ENCODE results near the gene STRN3. TPM values are rescaled to one million over a fixed set of nuclear protein-coding genes. Genes with fewer than 3 reads are reported as not detected.
"Not testable (repeated sequence)": the region's sequence is repeated elsewhere in the genome, so short reads cannot be mapped to it uniquely, and the experiment has no call there.

Gene STRN3
- total RNA-seq, 1 experiment from 2014 or later = 80.9 TPM

DNA sequence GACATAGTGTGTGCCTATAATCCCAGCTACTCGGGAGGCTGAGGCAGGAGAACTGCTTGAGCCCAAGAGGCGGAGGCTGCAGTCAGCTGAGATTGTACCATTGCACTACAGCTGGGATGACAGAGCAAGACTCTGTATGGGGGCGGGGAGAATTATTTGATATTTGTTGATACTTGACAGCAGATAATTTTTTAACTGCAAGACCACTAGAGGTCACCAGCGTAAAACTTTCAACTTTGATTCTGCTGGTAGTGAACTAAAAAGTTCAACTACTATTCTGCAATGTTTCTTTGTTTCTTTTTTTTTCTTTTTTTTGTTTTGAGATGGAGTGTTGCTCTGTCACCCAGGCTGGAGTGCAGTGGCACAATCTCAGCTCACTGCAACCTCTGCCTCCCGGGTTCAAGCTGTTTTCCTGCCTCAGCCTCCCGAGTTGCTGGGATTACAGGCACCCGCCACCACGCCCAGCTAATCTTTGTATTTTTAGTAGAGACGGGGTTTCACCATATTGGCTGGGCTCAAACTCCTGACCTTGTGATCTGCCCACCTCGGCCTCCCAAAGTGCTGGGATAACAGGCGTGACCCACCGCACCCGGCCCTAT lies 46.0 kb downstream of the STRN3 start:
- H3K27me3 ChIP-seq; H3K36me3 ChIP-seq; H3K4me1 ChIP-seq; H3K27ac ChIP-seq; H3K4me3 ChIP-seq; H3K9me3 ChIP-seq (replicated peaks): not testable (repeated sequence)
- peak; percentile 36 to 71 for DNase-seq

DNA sequence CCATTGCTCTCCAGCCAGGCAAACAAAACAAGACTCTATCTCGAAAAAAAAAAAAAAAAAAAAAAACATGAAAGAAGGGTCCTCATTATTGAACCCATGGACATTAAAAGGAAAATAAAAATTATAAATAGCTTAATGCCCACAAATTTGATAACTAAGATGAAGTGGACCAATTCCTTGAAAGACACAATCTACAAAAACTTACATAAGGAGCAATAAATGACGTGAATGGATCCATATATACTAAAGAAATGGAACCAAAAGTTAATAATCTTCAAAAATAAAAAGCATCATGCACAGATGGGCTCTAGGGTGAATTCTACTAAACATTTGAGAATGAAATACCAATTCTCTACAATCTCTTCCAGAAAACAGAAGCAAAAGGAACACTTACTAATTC lies 48.4 kb downstream of the STRN3 start:
- no peaks in the 10 kb centered on the region for H3K4me1 ChIP-seq
- H3K27ac ChIP-seq = no peak overlapping the region
- H3K36me3 ChIP-seq = no peaks in the 10 kb centered on the region
- no peak for DNase-seq
- no peak overlapping the region for H3K4me3 ChIP-seq
- H3K9me3 ChIP-seq (replicated peaks) = peaks cover 3% of the 10 kb centered on the region
- H3K27me3 ChIP-seq = no peaks in the 10 kb centered on the region

DNA sequence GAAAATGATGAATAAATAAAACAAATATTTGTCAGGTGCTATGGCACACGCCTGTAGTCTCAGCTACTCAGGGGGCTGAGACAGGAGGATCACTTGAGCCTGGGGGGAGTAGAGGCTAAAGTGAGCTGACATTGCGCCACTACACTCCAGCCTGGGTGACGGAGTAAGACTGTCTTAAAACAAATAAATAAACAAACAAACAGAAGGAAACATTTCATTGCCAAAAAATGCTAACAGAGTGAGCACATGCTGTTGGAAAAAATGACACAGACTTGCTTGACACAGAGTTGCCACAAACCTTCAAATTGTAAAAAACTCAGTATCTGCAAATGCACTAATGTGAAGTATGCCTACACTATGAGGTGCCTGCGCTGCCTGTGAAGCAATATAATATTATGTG lies 51.6 kb downstream of the STRN3 start:
- no peaks in the 10 kb centered on the region for H3K36me3 ChIP-seq
- no peaks in the 10 kb centered on the region for H3K4me1 ChIP-seq
- H3K4me3 ChIP-seq = no peak overlapping the region
- peaks cover 3% of the 10 kb centered on the region for H3K9me3 ChIP-seq (replicated peaks)
- no peaks in the 10 kb centered on the region for H3K27me3 ChIP-seq
- H3K27ac ChIP-seq = no peak overlapping the region
- DNase-seq = no peak

DNA sequence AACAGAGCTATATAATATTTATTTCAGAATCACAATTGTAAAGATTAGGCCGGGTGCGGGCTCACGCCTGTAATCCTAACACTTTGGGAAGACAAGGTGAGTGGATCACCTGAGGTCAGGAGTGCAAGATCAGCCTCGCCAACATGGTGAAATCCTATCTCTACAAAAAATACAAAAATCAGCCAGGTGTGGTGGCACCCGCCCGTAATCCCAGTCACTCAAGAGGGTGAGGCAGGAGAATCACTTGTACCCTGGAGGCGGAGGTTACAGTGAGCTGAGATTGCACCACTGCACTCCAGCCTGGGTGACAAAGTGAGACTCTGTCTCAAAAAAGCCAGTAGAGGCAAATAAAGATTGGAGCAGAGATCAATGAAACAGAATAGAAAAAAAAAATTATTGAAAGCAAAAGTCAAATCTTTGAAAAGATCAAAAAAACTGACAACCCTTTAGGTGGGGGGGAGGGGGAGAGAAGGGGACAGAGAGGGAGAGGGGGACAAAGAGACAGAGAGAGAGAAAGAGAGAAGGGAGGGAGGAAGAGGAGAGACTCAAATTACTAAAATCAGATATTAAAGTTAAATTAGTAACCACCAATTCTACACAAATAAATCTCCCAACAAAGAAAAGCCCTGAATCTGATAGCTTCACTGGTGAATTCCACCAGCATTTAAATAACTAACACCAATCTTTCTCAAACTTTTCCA lies 53.1 kb downstream of the STRN3 start:
- DNase-seq = no peak
- Histone ChIP-seq H3K4me1 (no peaks in the 10 kb centered on the region), H3K27me3 (no peaks in the 10 kb centered on the region), H3K27ac (no peak overlapping the region), H3K4me3 (no peak overlapping the region), H3K9me3 (replicated peaks) (peaks cover 3% of the 10 kb centered on the region), H3K36me3 (no peaks in the 10 kb centered on the region)

DNA sequence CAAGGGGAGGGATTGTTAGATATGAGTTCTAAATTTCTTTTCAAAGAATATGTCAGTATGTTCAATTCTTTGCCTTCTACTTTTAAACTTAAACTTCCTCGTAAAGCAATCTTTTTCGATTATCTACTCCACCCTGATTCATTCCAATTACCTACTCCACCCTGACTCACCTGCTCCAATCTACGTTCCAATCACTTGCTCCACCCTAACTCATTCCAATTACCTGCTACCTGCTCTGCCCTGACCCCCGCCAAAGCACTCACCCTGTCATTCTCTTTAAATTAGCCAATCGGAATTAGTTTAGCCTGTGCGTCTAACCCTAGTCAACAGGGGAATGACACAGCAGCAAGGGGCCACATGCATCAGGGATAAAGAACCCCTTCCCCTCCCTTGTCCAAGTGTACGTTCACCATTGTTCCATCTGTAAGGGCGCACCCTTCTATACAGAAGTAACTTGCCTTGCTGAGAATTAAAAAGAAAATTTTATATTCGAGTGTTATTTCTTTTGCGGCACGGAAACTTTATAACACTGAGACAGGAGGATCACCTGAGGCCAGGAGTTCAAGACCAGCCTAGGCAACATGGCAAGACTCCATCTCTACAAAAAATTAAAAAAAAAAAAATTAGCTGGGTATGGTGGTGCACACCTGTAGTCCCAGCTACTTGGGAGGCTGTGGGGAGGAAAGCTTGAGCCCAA lies 54.0 kb downstream of the STRN3 start:
- H3K9me3 ChIP-seq (replicated peaks); DNase-seq; H3K36me3 ChIP-seq; H3K27ac ChIP-seq; H3K4me1 ChIP-seq; H3K4me3 ChIP-seq; H3K27me3 ChIP-seq: not testable (repeated sequence)

DNA sequence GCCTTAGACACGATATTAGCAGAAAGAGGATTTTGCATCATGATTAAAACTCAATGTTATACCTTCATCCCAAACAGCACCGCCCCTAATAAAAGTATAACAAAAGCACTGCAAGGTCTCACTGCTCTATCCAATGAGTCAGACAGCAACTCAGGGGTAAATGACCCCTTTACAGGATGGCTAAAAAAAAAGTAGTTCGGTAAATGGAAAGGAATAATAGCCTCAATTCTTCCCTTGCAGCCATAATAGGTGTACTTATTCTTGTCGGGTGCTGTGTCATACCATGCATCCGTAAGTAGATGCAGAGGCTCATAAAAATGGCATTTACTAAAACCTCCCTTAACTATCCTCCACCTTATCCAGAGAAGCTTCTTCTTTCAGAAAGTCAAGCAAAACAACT lies 54.6 kb downstream of the STRN3 start:
- Histone ChIP-seq H3K27me3 (no peaks in the 10 kb centered on the region), H3K4me1 (no peaks in the 10 kb centered on the region), H3K27ac (no peak overlapping the region), H3K9me3 (replicated peaks) (peaks cover 7% of the 10 kb centered on the region), H3K36me3 (no peaks in the 10 kb centered on the region), H3K4me3 (no peak overlapping the region)
- no peak for DNase-seq

DNA sequence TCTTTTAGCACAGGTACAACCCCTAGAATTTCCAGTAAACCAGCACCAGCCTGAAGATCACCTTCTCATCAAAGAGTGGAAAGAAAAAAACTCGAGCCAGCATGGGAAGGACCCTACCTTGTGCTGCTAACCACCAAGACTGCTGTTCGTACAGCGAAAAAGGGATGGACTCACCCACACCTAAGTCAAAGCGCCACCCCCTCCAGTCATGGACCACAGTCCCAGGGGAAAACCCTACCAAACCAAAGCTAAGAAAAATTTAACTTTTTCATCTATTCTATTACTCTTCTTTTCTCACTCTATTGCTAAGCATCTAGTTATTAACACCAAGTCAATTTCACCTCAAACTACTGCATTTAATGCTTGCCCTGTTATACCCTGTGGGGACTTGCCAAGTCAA lies 56.4 kb downstream of the STRN3 start:
- not testable (repeated sequence) for H3K4me3 ChIP-seq, H3K27ac ChIP-seq, H3K4me1 ChIP-seq, H3K36me3 ChIP-seq, H3K27me3 ChIP-seq, DNase-seq
- H3K9me3 ChIP-seq (replicated peaks) = peaks cover 16% of the 10 kb centered on the region

DNA sequence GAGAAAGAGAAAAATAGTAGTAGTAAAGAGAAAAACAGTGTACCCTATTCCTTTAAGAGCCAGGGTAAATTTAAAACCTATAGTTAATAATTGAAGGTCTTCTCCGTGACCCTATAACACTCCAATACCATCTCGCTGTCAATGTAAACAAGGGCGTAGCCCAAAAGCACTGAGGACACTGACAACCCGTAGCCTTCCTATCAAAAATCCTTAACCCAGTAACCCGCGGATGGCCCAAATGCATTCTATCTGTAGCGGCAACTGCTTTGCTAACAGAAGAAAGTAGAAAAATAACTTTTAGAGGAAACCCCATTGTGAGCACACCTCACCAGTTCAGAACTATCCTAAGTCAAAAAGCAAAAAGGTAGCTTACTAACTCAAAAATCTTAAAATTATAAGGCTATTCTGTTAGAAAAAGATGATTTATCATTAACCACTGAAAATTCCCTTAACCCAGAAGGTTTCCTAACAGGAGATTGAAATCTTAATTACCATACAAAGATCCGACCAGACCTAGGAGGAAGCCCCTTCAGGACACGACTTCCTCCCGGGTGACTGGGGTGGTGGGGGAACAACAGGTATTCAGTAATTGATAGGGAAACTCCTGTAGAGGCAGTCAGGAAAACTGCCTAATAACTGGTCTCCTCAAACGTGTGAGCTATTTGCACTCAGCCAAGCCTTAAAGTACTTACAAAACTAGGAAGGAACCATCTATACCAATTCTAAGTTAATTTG lies 58.6 kb downstream of the STRN3 start:
- H3K27ac ChIP-seq, H3K4me3 ChIP-seq, DNase-seq, H3K4me1 ChIP-seq, H3K27me3 ChIP-seq: not testable (repeated sequence)
- Histone ChIP-seq H3K36me3 (peaks cover 10% of the 10 kb centered on the region; the same call in 1 of the 2 replicates), H3K9me3 (replicated peaks) (peaks cover 13% of the 10 kb centered on the region)

DNA sequence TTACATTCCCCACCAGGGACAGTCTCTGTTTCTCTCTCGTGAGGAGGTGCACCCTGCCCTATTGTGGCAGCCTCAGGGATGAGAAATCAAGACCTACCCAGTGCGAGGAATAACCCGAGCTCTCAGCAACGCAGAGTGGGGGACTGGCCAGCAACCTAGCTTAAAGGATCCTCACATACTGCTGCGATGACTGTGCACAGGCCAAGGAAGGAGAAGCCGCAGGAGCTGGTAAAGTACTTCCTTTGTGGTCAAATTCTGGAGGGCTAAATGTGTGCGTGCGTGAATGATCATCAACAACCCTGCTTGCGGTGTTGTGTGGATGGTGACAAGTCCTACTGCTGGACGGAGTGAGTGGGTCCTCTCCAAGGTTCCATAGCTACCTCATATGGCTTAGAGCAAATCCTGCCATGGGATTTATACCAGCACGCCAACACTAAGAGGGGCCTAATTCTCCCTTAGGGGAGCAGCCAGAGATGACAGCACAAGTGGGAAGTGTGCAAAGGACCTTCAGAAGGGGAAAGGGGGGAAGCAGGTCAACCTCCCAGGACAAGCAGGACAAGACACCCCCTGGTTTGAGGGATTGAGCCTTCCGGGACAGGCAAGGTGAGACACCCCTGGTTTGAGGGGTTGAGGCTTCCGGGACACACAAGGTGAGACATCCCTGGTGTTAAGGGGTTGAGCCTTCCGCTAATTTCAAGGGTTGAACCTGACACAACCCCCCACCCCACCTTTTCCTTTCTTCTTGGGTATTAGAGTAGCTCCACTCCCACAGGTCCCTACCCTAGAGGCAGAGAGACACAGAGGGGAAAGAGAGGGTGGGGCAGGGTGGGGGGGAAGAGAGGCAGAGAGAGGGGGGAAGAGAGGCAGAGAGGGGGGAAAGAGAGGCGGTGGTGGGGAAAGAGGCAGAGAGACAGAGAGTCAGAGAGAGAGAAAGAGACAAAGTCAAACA lies 59.5 kb downstream of the STRN3 start:
- no peaks in the 10 kb centered on the region for H3K4me1 ChIP-seq
- peak in 1 of 2 experiments; percentile 19 for DNase-seq
- no peak overlapping the region for H3K4me3 ChIP-seq
- H3K36me3 ChIP-seq = peaks cover 10% of the 10 kb centered on the region; the same call in 1 of the 2 replicates
- peaks cover 13% of the 10 kb centered on the region for H3K9me3 ChIP-seq (replicated peaks)
- no peaks in the 10 kb centered on the region for H3K27me3 ChIP-seq
- H3K27ac ChIP-seq = no peak overlapping the region

DNA sequence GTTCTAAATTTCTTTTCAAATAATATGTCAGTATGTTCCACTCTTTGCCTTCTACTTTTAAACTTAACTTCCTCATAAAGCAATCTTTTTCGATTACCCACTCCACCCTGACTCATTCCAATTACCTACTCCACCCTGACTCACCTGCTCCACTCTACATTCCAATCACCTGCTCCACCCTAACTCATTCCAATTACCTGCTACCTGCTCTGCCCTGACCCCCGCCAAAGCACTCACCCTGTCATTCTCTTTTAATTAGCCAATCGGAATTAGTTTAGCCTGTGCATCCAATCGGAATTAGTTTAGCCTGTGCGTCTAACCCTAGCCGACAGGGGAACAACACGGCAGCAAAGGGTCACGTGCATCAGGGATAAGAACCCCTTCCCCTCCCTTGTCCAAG lies 60.3 kb downstream of the STRN3 start:
- H3K27me3 ChIP-seq, H3K27ac ChIP-seq, H3K4me1 ChIP-seq, DNase-seq, H3K4me3 ChIP-seq: not testable (repeated sequence)
- peaks cover 13% of the 10 kb centered on the region for H3K9me3 ChIP-seq (replicated peaks)
- peaks cover 16% of the 10 kb centered on the region for H3K36me3 ChIP-seq

DNA sequence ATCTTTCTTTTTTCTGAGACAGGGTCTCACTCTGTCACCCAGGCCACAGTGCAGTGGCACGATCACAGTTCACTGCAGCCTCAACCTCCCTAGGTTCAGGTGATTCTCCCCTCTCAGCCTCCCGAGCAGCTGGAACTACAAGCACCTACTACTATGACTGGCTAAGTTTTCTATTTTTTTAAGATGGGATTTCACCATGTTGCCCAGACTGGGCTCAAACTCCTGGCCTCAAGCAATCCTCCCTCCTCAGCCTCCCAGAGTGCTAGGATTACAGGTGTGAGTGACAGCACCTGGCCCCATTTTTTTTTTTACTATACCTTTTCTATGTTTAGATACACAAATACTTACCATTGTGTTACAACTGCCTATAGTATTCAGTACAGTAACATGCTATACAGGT lies 63.6 kb downstream of the STRN3 start:
- H3K27ac ChIP-seq; H3K27me3 ChIP-seq; H3K9me3 ChIP-seq (replicated peaks); H3K4me1 ChIP-seq; DNase-seq; H3K4me3 ChIP-seq: not testable (repeated sequence)
- peaks cover 20% of the 10 kb centered on the region for H3K36me3 ChIP-seq

DNA sequence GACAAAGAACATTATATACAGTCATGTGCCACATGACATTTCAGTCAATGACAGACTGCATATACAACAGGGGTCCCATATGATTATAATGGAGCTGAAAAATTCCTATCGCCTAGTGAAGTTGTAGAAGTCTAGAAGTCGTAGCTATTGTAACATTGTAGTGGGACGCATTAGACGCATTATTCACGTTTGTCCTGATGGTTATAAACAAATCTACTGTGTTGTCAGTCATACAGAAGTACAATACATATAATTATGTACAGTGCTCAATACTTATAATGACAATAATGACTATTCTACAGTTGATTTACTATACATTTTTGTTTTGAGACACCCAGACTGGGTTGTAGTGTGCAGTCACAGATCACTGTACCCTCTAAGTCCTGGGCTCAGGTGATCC lies 64.8 kb downstream of the STRN3 start:
- H3K4me3 ChIP-seq = no peak overlapping the region
- H3K27ac ChIP-seq = no peak overlapping the region
- no peak for DNase-seq

DNA sequence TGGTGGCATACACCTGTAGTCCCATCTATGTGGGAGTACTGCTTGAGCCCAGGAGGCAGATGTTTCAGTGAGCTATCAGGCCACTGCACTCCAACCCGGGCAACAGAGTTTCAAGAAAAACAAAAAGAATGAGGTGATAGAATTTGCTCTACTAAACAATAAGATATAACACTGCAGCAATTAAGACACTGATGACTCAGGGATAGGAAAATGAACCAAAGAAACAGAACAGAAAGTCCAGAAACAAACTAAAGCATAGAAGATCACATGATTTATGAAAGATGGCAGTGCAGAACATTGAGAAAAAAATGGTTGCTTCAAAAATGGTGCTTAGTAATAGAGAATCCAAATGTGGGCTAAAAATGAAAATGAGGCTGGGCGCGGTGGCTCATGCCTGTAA lies 66.0 kb downstream of the STRN3 start:
- no peak overlapping the region for H3K4me3 ChIP-seq
- H3K36me3 ChIP-seq = peaks cover 17% of the 10 kb centered on the region
- no peaks in the 10 kb centered on the region for H3K4me1 ChIP-seq
- H3K9me3 ChIP-seq (replicated peaks) = no peaks in the 10 kb centered on the region
- DNase-seq = no peak
- H3K27me3 ChIP-seq = no peaks in the 10 kb centered on the region
- H3K27ac ChIP-seq = no peak overlapping the region

More for the DNA sequence above, 64.8 kb downstream of the STRN3 start:
- H3K36me3 ChIP-seq = peaks cover 18% of the 10 kb centered on the region
- H3K27me3 ChIP-seq = no peaks in the 10 kb centered on the region
- H3K9me3 ChIP-seq (replicated peaks) = peaks cover 7% of the 10 kb centered on the region
- H3K4me1 ChIP-seq = no peaks in the 10 kb centered on the region

All from SJCRH30 (cell line).